Mesenteric fat pad (tissue), 1 donor: Measurements from ENCODE around the gene MYH11. TPM values are rescaled to one million over a fixed set of nuclear protein-coding genes. Genes with fewer than 3 reads are reported as not detected.
"Not testable (repeated sequence)": the region's sequence is repeated elsewhere in the genome, so short reads cannot be mapped to it uniquely, and the experiment has no call there.

ENCODE experiments used
- DNase-seq: peaks from one replicate; pipeline ENCODE4 v3.0.0-alpha.2; 2020; ENCODE audit warnings: low spot score
- total RNA-seq: library from RNA; stranded (reverse); fragmentation: NEBNext Ultra II Directional; extraction: Animal tissue kit (Norgen Biotek cat#: 25700); gene quantifications from one replicate; pipeline ENCODE4 v1.2.1, GENCODE V29; 2021
- donor health status: DM: yes; HTN: yes; CAD: no.

The MYH11 gene
- total RNA-seq, 1 donor from 2014 or later = 53.5 TPM

GRCh38 chr16:15677447-15677846 is 179.4 kb downstream of the MYH11 start:
- DNase-seq = no peak

GRCh38 chr16:15676506-15676905 is 180.3 kb downstream of the MYH11 start:
- no peak for DNase-seq

GRCh38 chr16:15674571-15674970 is 182.3 kb downstream of the MYH11 start:
- DNase-seq = no peak

GRCh38 chr16:15672514-15673167 is 184.2 kb downstream of the MYH11 start:
- DNase-seq = peak; percentile 92

GRCh38 chr16:15672127-15672513 is 184.7 kb downstream of the MYH11 start:
- DNase-seq = not testable (repeated sequence)

- no peak for DNase-seq
These were observed 185.2 kb downstream of the MYH11 start for GRCh38 chr16:15671530-15672117.

GRCh38 chr16:15667091-15667742 is 189.6 kb downstream of the MYH11 start:
- no peak for DNase-seq

GRCh38 chr16:15665107-15665506 is 191.7 kb downstream of the MYH11 start:
- no peak for DNase-seq

GRCh38 chr16:15660203-15660601 is 196.6 kb downstream of the MYH11 start:
- peak; percentile 11 for DNase-seq

GRCh38 chr16:15658556-15658955 is 198.3 kb downstream of the MYH11 start:
- peak; percentile 18 for DNase-seq

GRCh38 chr16:15658149-15658548 is 198.7 kb downstream of the MYH11 start:
- DNase-seq = peak; percentile 37

GRCh38 chr16:15655561-15655960 is 201.3 kb downstream of the MYH11 start:
- DNase-seq = not testable (repeated sequence)

GRCh38 chr16:15654591-15654990 is 202.2 kb downstream of the MYH11 start:
- DNase-seq = no peak

GRCh38 chr16:15653227-15653626 is 203.6 kb downstream of the MYH11 start:
- peak; percentile 24 for DNase-seq

Other genes starting within 250 kb of the MYH11 start
- gene MARF1, start 213.9 kb downstream of the MYH11 start, total RNA-seq = 51.4 TPM
- gene NDE1, start 206.8 kb downstream of the MYH11 start, total RNA-seq = 26.8 TPM
- gene CEP20, start 31.6 kb upstream of the MYH11 start, total RNA-seq = 31.4 TPM
- gene ABCC1, start 92.6 kb upstream of the MYH11 start, total RNA-seq = 42.8 TPM